HG02623 (cell line): ENCODE data around the gene TFR2.

Experiments
- ATAC-seq: cut with Tn5 transposase; IDR thresholded peaks from one replicate; pipeline ENCODE4 v1.9.1; 2021; ENCODE audit warnings: moderate library complexity; ENCODE audit not compliant: unreplicated experiment

TFR2 gene

GRCh38 chr7:100654908-100655831 lies 13.8 kb upstream of the TFR2 start:
- no peak for ATAC-seq

- no peak for ATAC-seq
Measured at GRCh38 chr7:100649826-100650565, 8.6 kb upstream of the TFR2 start.

- ATAC-seq: no peak
Measured at GRCh38 chr7:100642534-100642907, 1.2 kb upstream of the TFR2 start.

GRCh38 chr7:100641860-100642533 lies 645 bp upstream of the TFR2 start:
- ATAC-seq: no peak

GRCh38 chr7:100640517-100641440 lies 573 bp downstream of the TFR2 start:
- no peak for ATAC-seq

- no peak for ATAC-seq
Measured at GRCh38 chr7:100639995-100640516, 1.3 kb downstream of the TFR2 start.

- no peak for ATAC-seq
Measured at GRCh38 chr7:100632951-100633717, 8.2 kb downstream of the TFR2 start.

- no peak for ATAC-seq
Measured at GRCh38 chr7:100630066-100630465, 11.3 kb downstream of the TFR2 start.

GRCh38 chr7:100629117-100629716 lies 12.1 kb downstream of the TFR2 start:
- ATAC-seq: no peak

GRCh38 chr7:100627238-100627549 lies 14.2 kb downstream of the TFR2 start:
- ATAC-seq: no peak

- ATAC-seq: peak; percentile 68
Measured at GRCh38 chr7:100626530-100627237, 14.7 kb downstream of the TFR2 start.

- ATAC-seq: no peak
Measured at GRCh38 chr7:100626055-100626454, 15.3 kb downstream of the TFR2 start.

GRCh38 chr7:100623951-100624824 lies 17.2 kb downstream of the TFR2 start:
- ATAC-seq: no peak

- ATAC-seq: no peak
Measured at GRCh38 chr7:100621554-100621953, 19.8 kb downstream of the TFR2 start.

- ATAC-seq: no peak
Measured at GRCh38 chr7:100620804-100621203, 20.5 kb downstream of the TFR2 start.

- ATAC-seq: no peak
Measured at GRCh38 chr7:100620239-100620638, 21.1 kb downstream of the TFR2 start.

GRCh38 chr7:100614308-100614861 lies 27.0 kb downstream of the TFR2 start:
- no peak for ATAC-seq
